GM18909 (cell line): Measurements from ENCODE around the gene DDX11.
"Not testable (repeated sequence)": the region's sequence is repeated elsewhere in the genome, so short reads cannot be mapped to it uniquely, and the experiment has no call there.

Source experiments
- ATAC-seq: cut with Tn5 transposase; IDR thresholded peaks from one replicate; pipeline ENCODE4 v1.9.1; 2021; ENCODE audit warnings: mild to moderate bottlenecking; ENCODE audit not compliant: unreplicated experiment, poor library complexity

DDX11 gene

DNA sequence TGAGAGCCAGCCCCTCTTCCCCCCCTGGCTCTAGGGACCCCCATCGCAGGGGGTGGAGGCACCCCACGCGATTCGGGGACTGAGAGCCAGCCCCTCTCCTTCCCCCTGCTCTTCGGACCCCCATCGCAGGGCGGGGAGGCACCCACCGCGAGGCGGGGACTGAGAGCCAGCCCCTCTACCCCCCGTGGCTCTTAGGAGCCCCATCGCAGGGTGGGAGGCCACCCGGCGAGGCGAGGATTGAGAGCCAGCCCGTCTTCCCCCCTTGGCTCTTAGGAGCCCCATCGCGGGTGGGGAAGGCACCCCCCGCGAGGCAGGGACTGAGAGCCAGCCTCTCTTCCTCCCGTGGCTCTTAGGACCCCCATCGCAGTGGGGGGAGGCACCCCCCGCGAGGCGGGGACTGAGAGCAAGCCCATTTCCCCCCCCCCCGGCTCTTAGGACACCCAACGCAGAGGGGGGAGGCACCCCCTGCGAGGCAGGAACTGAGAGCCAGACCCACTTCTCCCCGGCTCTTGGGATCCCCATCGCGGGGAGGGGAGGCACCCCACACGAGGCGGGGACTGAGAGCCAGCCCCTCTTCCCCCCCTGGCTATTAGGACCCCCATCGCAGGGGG lies 45.6 kb downstream of the DDX11 start:
- no peak for ATAC-seq

DNA sequence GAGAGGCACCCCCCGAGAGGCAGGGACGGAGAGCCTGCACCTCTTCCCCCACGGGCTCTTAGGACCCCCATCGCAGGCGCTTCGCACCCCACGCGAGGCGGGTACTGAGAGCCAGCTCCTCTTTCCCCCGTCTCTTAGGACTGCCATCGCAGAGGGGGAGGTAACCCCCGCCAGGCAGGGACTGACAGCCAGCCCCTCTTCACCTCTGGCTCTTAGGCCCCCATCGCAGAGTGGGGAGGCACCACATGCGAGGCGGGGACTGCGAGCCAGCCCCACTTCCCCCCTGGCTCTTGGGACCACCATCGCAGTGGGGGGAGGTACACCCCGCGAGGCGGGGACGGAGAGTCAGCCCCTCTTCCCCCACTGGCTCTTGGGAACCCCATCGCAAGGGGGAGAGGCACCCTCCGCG lies 46.1 kb downstream of the DDX11 start:
- ATAC-seq, result no peak

DNA sequence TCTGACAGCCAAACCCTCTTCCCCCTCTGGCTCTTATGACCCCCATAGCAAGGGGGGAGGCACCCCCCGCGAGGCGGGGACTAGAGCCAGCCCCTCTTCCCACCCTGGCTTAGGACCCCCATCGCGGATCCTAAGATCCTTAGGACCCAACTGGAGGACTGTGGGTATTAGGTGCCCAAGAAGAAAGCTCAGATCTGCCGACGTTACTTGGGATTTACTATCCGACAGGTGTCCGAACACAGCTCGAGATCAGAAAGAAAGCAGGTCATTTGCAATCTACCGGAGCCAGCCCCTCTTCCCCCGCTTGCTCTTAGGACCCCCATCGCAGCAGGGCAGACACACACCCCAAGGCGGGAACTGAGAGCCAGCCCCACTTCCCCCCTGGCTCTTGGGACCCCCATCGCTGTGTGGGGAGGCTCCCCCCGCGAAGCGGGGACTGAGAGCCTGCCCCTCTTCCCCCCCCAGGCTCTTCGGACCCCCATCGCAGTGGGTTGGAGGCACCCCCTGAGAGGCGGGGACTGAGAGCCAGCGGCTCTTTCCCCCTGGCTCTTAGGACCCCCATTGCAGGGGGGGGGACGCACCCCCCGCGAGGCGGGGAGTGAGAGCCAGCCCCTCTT lies 46.8 kb downstream of the DDX11 start:
- ATAC-seq, result no peak

DNA sequence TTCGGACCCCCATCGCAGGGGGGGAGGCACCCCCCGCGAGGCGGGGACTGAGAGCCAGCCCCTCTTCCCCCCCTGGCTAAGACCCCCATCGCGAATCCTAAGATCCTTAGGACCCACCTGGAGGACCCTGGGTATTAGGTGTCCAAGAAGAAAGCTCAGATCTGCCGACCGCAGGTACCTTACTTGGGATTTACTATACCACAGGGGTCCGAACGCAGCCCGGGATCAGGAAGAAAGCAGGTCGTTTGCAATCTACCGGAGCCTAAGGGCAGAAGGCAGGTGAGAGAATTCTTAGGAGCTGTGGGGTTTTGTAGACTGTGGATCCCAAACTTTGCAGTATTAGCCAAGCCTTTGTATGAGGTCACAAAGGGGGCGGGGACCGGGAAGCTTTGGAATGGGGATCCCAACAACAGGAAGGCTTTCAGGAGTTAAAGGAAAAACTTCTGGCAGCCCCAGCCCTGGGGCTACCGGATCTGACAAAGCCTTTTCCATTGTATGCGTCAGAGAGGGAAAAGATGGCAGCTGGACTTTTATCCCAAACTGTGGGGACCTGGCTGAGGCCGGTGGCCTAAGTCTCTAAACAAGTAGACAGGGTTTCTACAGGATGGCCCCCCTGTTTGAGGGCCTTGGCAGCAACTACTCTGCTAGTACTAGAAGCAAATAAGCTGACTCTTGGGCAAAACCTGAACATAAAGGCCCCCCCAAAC lies 47.5 kb downstream of the DDX11 start:
- not testable (repeated sequence) for ATAC-seq

DNA sequence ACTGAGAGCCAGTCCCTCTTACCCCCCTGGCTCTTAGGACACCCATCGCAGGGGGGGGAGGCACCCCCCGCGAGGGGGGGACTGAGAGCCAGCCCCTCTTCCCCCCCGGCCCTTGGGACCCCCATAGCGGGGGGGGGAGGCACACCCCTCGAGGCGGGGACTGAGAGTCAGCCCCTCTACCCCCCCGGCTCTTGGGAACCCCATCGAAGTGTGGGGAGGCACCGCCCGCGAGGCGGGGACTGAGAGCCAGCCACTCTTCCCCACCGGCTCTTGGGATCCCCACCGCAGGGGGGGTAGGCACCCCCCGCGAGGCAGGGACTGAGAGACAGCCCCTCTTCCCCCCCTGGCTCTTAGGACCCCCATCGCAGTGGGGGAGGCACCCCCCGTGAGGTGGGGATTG lies 48.8 kb downstream of the DDX11 start:
- ATAC-seq, result no peak

DNA sequence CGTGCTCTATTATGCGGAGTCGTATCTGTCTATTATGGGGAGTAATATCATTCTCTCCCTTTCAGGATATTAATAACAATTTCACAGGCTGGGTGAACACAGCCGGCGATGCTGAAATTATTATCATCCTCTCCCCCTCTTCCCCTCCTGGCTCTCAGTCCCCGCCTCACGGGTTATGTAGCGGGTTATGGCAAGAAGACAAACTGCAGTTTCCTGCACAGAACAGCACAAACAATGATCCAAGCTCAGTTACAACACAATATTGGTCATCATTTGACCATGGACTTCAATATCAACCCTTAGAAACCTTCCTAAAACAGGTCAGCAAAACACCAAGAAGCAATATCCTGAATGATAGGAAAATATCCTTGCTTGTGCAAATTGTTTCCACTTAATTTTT lies 50.5 kb downstream of the DDX11 start:
- not testable (repeated sequence) for ATAC-seq

DNA sequence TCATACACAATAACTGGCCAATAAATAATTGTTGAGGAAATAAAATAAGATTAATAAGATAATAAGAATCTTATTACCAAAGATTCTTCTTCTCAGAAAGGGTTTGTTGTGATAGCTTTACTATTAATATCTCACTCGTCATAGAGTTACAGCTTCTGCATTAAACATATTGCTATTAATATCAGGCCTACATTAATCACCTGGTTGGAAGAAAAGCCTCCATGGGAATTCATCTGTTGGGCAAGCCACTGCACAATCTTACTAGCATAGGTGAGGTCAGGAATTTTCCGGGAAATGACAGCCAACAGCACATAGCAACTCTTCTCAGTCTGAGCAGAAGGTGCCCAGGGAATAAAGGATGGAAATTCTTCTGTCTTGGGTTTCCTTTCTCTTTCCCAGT lies 51.5 kb downstream of the DDX11 start:
- not testable (repeated sequence) for ATAC-seq

DNA sequence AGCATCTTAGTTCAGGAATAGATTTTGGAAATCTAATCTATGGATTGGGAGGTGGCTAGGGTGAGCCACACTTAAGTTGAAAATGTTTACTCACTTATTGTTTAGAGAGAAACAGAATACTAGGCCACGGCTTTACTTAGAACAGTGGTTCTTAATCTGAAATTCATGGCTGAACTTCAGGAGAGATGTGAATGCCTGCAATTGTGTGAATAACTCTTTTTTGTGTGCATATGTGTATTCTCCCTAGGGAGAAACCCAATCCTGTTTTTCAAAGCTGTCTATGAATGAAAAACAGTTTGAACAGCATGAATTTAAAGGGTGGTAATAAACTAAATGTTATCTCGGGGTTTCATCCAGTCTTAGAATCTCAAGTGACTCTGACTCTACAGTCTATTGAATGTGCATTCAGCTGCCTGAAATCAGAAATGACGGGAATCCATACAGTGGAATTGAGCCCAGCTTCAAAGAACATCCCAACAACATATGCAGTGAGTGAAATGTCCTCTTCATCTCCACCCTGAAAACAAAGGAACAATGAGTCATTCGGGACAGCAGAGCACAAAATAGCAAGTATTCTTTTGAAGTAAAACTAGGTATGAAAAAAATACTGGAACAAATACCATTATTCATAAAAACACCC lies 53.7 kb downstream of the DDX11 start:
- not testable (repeated sequence) for ATAC-seq

DNA sequence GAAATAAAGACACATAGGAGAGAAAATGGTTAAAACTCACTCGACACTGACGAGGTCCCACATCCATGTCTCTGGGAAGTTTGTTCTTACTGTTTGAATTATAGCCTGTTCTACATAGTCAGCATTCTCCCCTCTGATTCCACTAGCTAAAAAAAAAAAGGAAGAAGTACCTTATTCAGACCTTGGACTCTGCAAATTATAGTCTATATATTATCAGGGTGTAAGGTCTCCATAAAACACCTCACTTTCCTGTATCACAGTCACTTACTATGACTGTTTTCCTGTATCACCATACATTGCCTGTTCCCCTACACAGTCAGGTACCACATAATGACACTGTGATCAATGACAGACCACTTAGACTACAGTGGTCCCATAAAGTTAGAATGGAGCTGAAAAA lies 62.9 kb downstream of the DDX11 start:
- ATAC-seq, result not testable (repeated sequence)

DNA sequence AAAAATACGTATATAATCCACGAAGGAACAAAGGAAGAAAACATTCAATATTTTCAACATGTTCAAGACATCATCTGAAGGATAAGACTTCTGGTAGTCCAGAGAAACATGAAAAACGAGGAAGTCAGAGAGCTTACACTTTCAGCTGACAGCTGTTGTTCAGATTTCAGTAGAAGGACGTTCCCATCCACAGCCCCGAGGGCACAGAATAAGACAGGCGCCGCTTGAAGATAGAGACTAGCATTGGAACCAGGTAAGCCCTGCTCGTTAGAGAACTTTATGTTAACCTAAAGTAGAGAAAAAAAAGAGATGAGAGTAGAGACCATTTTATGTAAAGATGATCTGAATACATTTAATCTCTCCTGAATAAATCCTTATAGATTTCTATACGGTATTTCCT lies 71.1 kb downstream of the DDX11 start:
- not testable (repeated sequence) for ATAC-seq

DNA sequence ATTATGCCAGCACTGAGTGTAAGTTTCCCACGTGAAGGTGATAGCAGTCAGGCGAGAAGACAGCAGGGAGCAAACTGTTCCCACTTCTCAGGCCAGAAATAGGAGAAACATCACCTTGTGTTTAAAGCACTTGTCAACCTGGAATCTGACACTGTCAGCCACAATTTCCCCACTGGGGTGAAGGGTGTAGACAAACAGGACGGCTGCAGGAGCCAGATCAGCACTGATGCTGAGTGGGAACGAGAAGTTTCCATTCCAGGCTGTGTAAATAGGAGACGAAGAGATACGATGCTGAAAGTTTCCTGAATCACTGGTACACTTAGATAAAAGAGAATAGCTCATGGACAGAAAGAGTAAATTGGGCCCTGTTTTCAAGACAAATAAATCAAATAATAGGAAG lies 71.6 kb downstream of the DDX11 start:
- not testable (repeated sequence) for ATAC-seq

DNA sequence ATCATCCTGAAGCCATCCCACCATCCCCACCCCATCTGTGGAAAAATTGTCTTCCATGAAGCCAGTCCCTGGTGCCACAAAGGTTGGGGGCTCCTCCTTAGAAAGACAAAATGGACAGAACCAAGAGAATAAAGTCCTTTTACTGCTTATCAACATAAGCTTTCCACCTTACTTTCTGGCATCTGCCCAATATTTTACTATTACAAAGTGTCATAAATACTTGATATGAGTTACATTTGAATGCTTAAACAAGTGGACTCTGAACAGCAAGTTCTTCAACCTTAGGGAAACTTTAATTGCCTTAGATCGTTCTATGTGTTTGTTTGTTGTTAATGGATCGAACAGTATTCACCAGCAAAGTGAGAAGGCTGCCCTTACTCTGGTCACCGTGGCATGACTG lies 73.8 kb downstream of the DDX11 start:
- not testable (repeated sequence) for ATAC-seq

DNA sequence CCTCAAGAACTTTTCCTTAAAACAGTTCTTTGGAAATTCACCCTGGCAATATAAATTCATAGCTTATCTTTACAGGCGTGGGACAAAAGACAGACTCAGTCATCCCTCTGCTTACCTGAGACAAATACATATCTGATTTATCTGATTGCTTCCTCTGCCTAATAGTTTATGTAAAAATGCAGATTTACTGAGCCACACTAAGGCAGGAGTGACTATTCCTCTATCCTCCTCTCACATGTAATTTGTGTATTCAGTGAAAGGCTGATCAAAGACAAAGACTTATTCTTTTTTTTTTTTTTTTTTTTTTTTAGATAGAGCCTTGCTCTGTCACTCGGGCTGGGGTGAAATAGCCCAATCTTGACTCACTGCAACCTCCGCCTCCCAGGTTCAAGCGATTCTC lies 77.1 kb downstream of the DDX11 start:
- ATAC-seq, result not testable (repeated sequence)
